HepG2 (cell line): ENCODE data around the gene SLC1A2. TPM values are rescaled to one million over a fixed set of nuclear protein-coding genes. Genes with fewer than 3 reads are reported as not detected.

Experiments used
- ATAC-seq: fragments of 200-7000 bp; cut with Tn5 transposase; 3 replicates; pipeline ENCODE4 v1.9.1; 2020; ENCODE audit warnings: mild to moderate bottlenecking, moderate library complexity
- BruUV-seq: library from RNA; stranded (reverse); fragments of 400-500 nt; replicated peaks from 2 replicates; lab custom pipeline; 2021; lab: Mats Ljungman, UMichigan
- CTCF ChIA-PET: fragments of 300-600 bp; formaldehyde crosslinking; extraction: SDS; loops from one replicate; lab custom pipeline; 2021; ENCODE audit warnings: low total read pairs, inconsistent platforms, low intra/inter-chr PET ratio; lab: Yijun Ruan, JAX
- POLR2A ChIA-PET: fragments of 350-600 bp; sonication (Branson Sonifier 250); formaldehyde crosslinking; loops from one replicate; lab custom pipeline; 2020; ENCODE audit warnings: antibody characterized with exemption, inconsistent platforms; lab: Yijun Ruan, JAX
- DNase-seq: peaks from one replicate; pipeline ENCODE4 v3.0.0-alpha.2; 2015; ENCODE audit warnings: low spot score
- FAIRE-seq: peaks from 3 replicates; lab custom pipeline; 2011; peaks lifted over from hg19 to GRCh38; lab: Jason Lieb, UNC
- H2AFZ ChIP-seq: one replicate; pipeline ENCODE4 v1.6.1; 2011; ENCODE audit warnings: low read length, inconsistent platforms
- H3K27ac ChIP-seq: fragments of 300-600 bp; 3 replicates; pipeline ENCODE4 v1.8.0; 2011; ENCODE audit warnings: mixed run types, mild to moderate bottlenecking, mixed read lengths, low read length, inconsistent platforms; ENCODE audit not compliant: insufficient read depth; ENCODE audit errors: extremely low read length
- H3K27me3 ChIP-seq, 2 experiments: fragments of 200-600 bp in 1 of 2; 2 replicates in 1 of 2; 3 replicates in 1 of 2; pipeline versions ENCODE4 v1.6.0 to v1.8.0; 2011; ENCODE audit warnings: low read length in 2 of 2, mild to moderate bottlenecking in 2 of 2, moderate library complexity in 2 of 2, inconsistent platforms in 1 of 2; ENCODE audit not compliant: insufficient read depth in 2 of 2, control insufficient read depth in 1 of 2
- H3K36me3 ChIP-seq, 2 experiments: fragments of 200-600 bp in 1 of 2; replicated peaks in 1 of 2; 2 replicates in 1 of 2; 3 replicates in 1 of 2; pipeline versions ENCODE4 v1.5.1 to v1.8.0; 2011; ENCODE audit warnings: low read length in 2 of 2, inconsistent platforms in 1 of 2; ENCODE audit not compliant: insufficient read depth in 2 of 2, control insufficient read depth in 1 of 2
- H3K4me1 ChIP-seq: 2 replicates; pipeline ENCODE4 v1.5.1; 2012; ENCODE audit warnings: low read length, inconsistent platforms; ENCODE audit not compliant: insufficient read depth
- H3K4me2 ChIP-seq: 2 replicates; pipeline ENCODE4 v1.6.0; 2011; ENCODE audit warnings: low read depth, low read length, inconsistent platforms
- H3K4me3 ChIP-seq, 3 experiments: fragments of 200-600 bp in 1 of 3; sonication (generic), shearing (Covaris generic) in 1 of 3; replicated peaks in 1 of 3; 2 replicates each; pipeline ENCODE4 v1.5.1; 2011 to 2016; ENCODE audit warnings: low read length in 3 of 3, inconsistent platforms in 2 of 3, low read depth in 2 of 3, mild to moderate bottlenecking in 2 of 3, control low read depth in 1 of 3, mixed read lengths in 1 of 3; ENCODE audit not compliant: insufficient read depth in 1 of 3
- H3K79me2 ChIP-seq: one replicate; pipeline ENCODE4 v1.6.1; 2011; ENCODE audit warnings: low read length, inconsistent platforms; ENCODE audit not compliant: insufficient read depth
- H3K9ac ChIP-seq: 2 replicates; pipeline ENCODE4 v1.6.0; 2011; ENCODE audit warnings: mild to moderate bottlenecking, low read depth, low read length, inconsistent platforms; ENCODE audit not compliant: insufficient read depth
- H3K9me3 ChIP-seq: 2 replicates; pipeline ENCODE4 v1.5.1; 2012; ENCODE audit warnings: mild to moderate bottlenecking, low read length
- H4K20me1 ChIP-seq: 2 replicates; pipeline ENCODE4 v1.6.0; 2011; ENCODE audit warnings: inconsistent platforms, mild to moderate bottlenecking, low read length, moderate library complexity; ENCODE audit not compliant: insufficient read depth
- E2F5 ChIP-seq: sonication (generic); formaldehyde crosslinking; conservative IDR thresholded peaks from 2 replicates; pipeline ENCODE4 v1.4.0; 2020; ENCODE audit warnings: missing genetic modification reagents
- GPN1 ChIP-seq: sonication (generic); formaldehyde crosslinking; IDR thresholded peaks from 2 replicates; pipeline ENCODE4 v1.5.1; 2020; ENCODE audit warnings: missing genetic modification reagents, borderline replicate concordance
- HOXA3 ChIP-seq: sonication (generic); formaldehyde crosslinking; IDR thresholded peaks from 2 replicates; pipeline ENCODE4 v1.5.0; 2020; ENCODE audit warnings: missing genetic modification reagents
- NFIB ChIP-seq: sonication (generic); formaldehyde crosslinking; IDR thresholded peaks from 2 replicates; pipeline ENCODE4 v1.9.0; 2021; ENCODE audit warnings: missing genetic modification reagents, mild to moderate bottlenecking, borderline replicate concordance
- RBFOX2 ChIP-seq: fragments of 200-400 bp; formaldehyde crosslinking; IDR thresholded peaks from 2 replicates; pipeline ENCODE4 v1.6.1; 2017; ENCODE audit warnings: low read depth, mild to moderate bottlenecking, low read length
- TERF1 ChIP-seq: sonication (generic); formaldehyde crosslinking; IDR thresholded peaks from 2 replicates; pipeline ENCODE4 v1.8.0; 2022; ENCODE audit warnings: mild to moderate bottlenecking, missing genetic modification reagents, moderate library complexity
- ZNF30 ChIP-seq: sonication (generic); formaldehyde crosslinking; IDR thresholded peaks from 2 replicates; pipeline ENCODE4 v1.5.0; 2020; ENCODE audit warnings: mild to moderate bottlenecking, missing genetic modification reagents
- ZNF746 ChIP-seq: sonication (generic); formaldehyde crosslinking; IDR thresholded peaks from 2 replicates; pipeline ENCODE4 v1.8.0; 2022; ENCODE audit warnings: mild to moderate bottlenecking, missing genetic modification reagents
- ZNF784 ChIP-seq: sonication (generic); formaldehyde crosslinking; IDR thresholded peaks from 2 replicates; pipeline ENCODE4 v1.5.1; 2020; ENCODE audit warnings: missing genetic modification reagents, mild to moderate bottlenecking, borderline replicate concordance
- WGBS: methylation state at CpG from one replicate; pipeline ENCODE4 v1.1.6; 2017; ENCODE audit warnings: low lambda C conversion rate; 5-methylcytosine and 5-hydroxymethylcytosine counted together
- in situ Hi-C: cut with HindIII; loops from 2 replicates; pipeline ENCODE4 v1.10.0; 2017; ENCODE audit warnings: low pct_unique_long_range_greater_than_20kb; ENCODE audit not compliant: extremely low pct_ligation_motif_present
- intact Hi-C: fragments of 100-400 bp; cut with micrococcal nuclease; formaldehyde crosslinking; loops from one replicate; pipeline ENCODE4 v1.10.0; 2022; ENCODE audit not compliant: unreplicated experiment
- polyA plus RNA-seq, 8 experiments: library from polyadenylated mRNA; depleted of rRNA in 3 of 8; stranded (reverse) in 7 of 8; unstranded in 1 of 8; fragments of >200 nt; fragmentation: Illumina TruSeq in 4 of 8; extraction: Trizol in 4 of 8; gene quantifications; 2 replicates each; pipeline versions ENCODE4 v1.2.1 to v1.2.3, GENCODE V29; 2011 to 2016; ENCODE audit warnings: low read depth in 4 of 8, missing spikeins in 1 of 8, mixed read lengths in 1 of 8; ENCODE audit not compliant: insufficient read depth in 1 of 8
- total RNA-seq, 5 experiments: library from RNA; depleted of rRNA; stranded (reverse); fragments of >200 nt; fragmentation: Illumina TruSeq; extraction: Trizol; gene quantifications; 2 replicates each; pipeline ENCODE4 v1.2.3, GENCODE V29; 2016; ENCODE audit warnings: low read depth in 1 of 5

SLC1A2 gene
- total and polyA plus RNA-seq, 2 of the 13 experiments (the other 11 are each of a cell fraction or from before 2014, with no cell fraction given), result 23.2 to 43.2 TPM

- ChIA-PET POLR2A (no interaction called here), CTCF (no interaction called here)
- Histone ChIP-seq H3K4me3 (no peak overlapping the region), H2AFZ (no peak overlapping the region), H4K20me1 (no peaks in the 10 kb centered on the region), H3K4me2 (no peak overlapping the region), H3K27me3 (0 out of 5 replicates have a peak, but pooled peaks cover 0 to 7% of the 10 kb centered on the region in 2 experiments), H3K4me1 (peaks cover 11% of the 10 kb centered on the region), H3K36me3 (no peaks in the 10 kb centered on the region), H3K79me2 (no peaks in the 10 kb centered on the region), H3K9ac (no peak overlapping the region), H3K9me3 (no peaks in the 10 kb centered on the region), H3K27ac (no peak overlapping the region)
- in situ Hi-C loops, result loop anchor here (25.0 kb wide), 2 partner anchors 790 to 1015 kb away; partner anchors contain the start of gene ABTB2
- intact Hi-C loops, result no loop called here
- ATAC-seq (no peak), DNase-seq (no peak), FAIRE-seq (no peak)
- no TSS peak for BruUV-seq
- WGBS, result 39% methylated on average over 6 of the region's 6 CpGs
- TF ChIP-seq RBFOX2, result no peak
- no peak for TF ChIP-seq E2F5 (CRISPR knock-in tag)
- TF ChIP-seq ZNF30 (CRISPR knock-in tag), result no peak
- no peak for TF ChIP-seq TERF1 (CRISPR knock-in tag)
- no peak for TF ChIP-seq GPN1 (CRISPR knock-in tag)
- no peak for TF ChIP-seq ZNF746 (CRISPR knock-in tag)
- no peak for TF ChIP-seq NFIB
- no peak for TF ChIP-seq HOXA3
- TF ChIP-seq ZNF784 (CRISPR knock-in tag), result no peak
Measured at GRCh38 chr11:35377262-35377661, 42.1 kb downstream of the SLC1A2 start.
